ENCODE data around the gene PTK7. TPM values are rescaled to one million over a fixed set of nuclear protein-coding genes. Genes with fewer than 3 reads are reported as not detected.

PTK7 gene
- total RNA-seq, 1 donor from 2014 or later: 308 TPM

GRCh38 chr6:43091436-43091991 lies 15.4 kb downstream of the PTK7 start:
- DNase-seq (ENCODE audit: low spot score in 2 of 2, unreplicated experiment in 2 of 2): no peak
- no peak for TF ChIP-seq CTCF (IDR thresholded peaks at IDR 0.05; ENCODE audit: unreplicated experiment)
- peaks cover 2% of the 10 kb centered on the region for H3K36me3 Mint-ChIP-seq
- H3K4me1 Mint-ChIP-seq: peaks cover 66% of the 10 kb centered on the region
- H3K27ac Mint-ChIP-seq: peak overlapping the region; percentile 98
- H3K27me3 Mint-ChIP-seq (ENCODE audit: low read depth): no peaks in the 10 kb centered on the region
- no peak overlapping the region for H3K4me3 Mint-ChIP-seq
- H3K9me3 Mint-ChIP-seq: no peaks in the 10 kb centered on the region

- H3K27me3 Mint-ChIP-seq (ENCODE audit: low read depth): no peaks in the 10 kb centered on the region
- peaks cover 77% of the 10 kb centered on the region for H3K4me1 Mint-ChIP-seq
- H3K36me3 Mint-ChIP-seq: peaks cover 2% of the 10 kb centered on the region
- H3K4me3 Mint-ChIP-seq: no peak overlapping the region
- TF ChIP-seq CTCF (IDR thresholded peaks at IDR 0.05; ENCODE audit: unreplicated experiment): no peak
- H3K27ac Mint-ChIP-seq: peak overlapping the region; percentile 70
- no peak for DNase-seq (ENCODE audit: low spot score in 2 of 2, unreplicated experiment in 2 of 2)
- no peaks in the 10 kb centered on the region for H3K9me3 Mint-ChIP-seq
Observed at GRCh38 chr6:43092635-43093034, 16.5 kb downstream of the PTK7 start.

GRCh38 chr6:43093436-43094289 lies 17.5 kb downstream of the PTK7 start:
- Mint-ChIP-seq H3K27ac (peak overlapping the region; percentile 70), H3K27me3 (ENCODE audit: low read depth) (no peaks in the 10 kb centered on the region), H3K4me1 (peaks cover 83% of the 10 kb centered on the region), H3K9me3 (no peaks in the 10 kb centered on the region), H3K36me3 (peaks cover 2% of the 10 kb centered on the region), H3K4me3 (no peak overlapping the region)
- no peak for DNase-seq (ENCODE audit: low spot score in 2 of 2, unreplicated experiment in 2 of 2)
- TF ChIP-seq CTCF (IDR thresholded peaks at IDR 0.05; ENCODE audit: unreplicated experiment): no peak

- H3K4me3 Mint-ChIP-seq: no peak overlapping the region
- H3K36me3 Mint-ChIP-seq: peaks cover 2% of the 10 kb centered on the region
- H3K27ac Mint-ChIP-seq: peak overlapping the region; percentile 94
- no peaks in the 10 kb centered on the region for H3K27me3 Mint-ChIP-seq (ENCODE audit: low read depth)
- no peak for DNase-seq (ENCODE audit: low spot score in 2 of 2, unreplicated experiment in 2 of 2)
- H3K9me3 Mint-ChIP-seq: no peaks in the 10 kb centered on the region
- peaks cover 61% of the 10 kb centered on the region for H3K4me1 Mint-ChIP-seq
- no peak for TF ChIP-seq CTCF (IDR thresholded peaks at IDR 0.05; ENCODE audit: unreplicated experiment)
Observed at GRCh38 chr6:43095939-43096338, 19.8 kb downstream of the PTK7 start.

GRCh38 chr6:43096451-43097097 lies 20.5 kb downstream of the PTK7 start:
- Mint-ChIP-seq H3K27me3 (ENCODE audit: low read depth) (no peaks in the 10 kb centered on the region), H3K27ac (peak overlapping the region; percentile 94), H3K4me1 (peaks cover 55% of the 10 kb centered on the region), H3K36me3 (peaks cover 2% of the 10 kb centered on the region), H3K9me3 (no peaks in the 10 kb centered on the region), H3K4me3 (no peak overlapping the region)
- no peak for DNase-seq (ENCODE audit: low spot score in 2 of 2, unreplicated experiment in 2 of 2)
- TF ChIP-seq CTCF (IDR thresholded peaks at IDR 0.05; ENCODE audit: unreplicated experiment): no peak

Data from mesothelial cell of epicardium (in vitro differentiated cells).